ENCODE measurements around the gene CIDEA.
"Not testable (repeated sequence)": the region's sequence is repeated elsewhere in the genome, so short reads cannot be mapped to it uniquely, and the experiment has no call there.

The CIDEA gene, protein sequence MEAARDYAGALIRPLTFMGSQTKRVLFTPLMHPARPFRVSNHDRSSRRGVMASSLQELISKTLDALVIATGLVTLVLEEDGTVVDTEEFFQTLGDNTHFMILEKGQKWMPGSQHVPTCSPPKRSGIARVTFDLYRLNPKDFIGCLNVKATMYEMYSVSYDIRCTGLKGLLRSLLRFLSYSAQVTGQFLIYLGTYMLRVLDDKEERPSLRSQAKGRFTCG

DNA sequence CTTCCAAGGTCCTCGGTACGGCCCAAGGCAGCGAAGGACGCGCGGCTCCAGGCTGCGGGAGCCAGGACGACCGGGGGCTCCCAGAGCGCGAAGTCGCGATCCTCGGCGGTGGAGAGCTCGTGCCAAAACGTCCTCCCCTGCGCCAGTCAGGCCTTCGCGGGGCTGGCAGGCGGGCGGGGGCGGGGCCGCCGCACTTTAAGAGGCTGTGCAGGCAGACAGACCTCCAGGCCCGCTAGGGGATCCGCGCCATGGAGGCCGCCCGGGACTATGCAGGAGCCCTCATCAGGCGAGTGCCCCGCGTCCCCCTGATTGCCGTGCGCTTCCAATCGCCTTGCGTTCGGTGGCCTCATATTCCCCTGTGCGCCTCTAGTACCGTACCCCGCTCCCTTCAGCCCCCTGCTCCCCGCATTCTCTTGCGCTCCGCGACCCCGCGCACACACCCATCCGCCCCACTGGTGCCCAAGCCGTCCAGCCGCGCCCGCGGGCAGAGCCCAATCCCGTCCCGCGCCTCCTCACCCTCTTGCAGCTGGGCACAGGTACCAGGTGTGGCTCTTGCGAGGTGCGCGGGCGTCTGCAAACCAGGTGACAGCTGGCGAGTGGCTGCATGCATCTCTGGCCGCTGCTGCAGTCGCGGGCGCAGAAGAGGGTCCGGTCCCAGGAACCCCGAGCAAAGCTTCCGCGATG lies at the start of gene CIDEA:
CIDEA (plus strand) TSS at position 226 of the 684 bp plus-strand sequence; CDS start at position 249, 23 bp downstream.
- no peak for FAIRE-seq
- no peak for DNase-seq (ENCODE audit: low spot score)

DNA sequence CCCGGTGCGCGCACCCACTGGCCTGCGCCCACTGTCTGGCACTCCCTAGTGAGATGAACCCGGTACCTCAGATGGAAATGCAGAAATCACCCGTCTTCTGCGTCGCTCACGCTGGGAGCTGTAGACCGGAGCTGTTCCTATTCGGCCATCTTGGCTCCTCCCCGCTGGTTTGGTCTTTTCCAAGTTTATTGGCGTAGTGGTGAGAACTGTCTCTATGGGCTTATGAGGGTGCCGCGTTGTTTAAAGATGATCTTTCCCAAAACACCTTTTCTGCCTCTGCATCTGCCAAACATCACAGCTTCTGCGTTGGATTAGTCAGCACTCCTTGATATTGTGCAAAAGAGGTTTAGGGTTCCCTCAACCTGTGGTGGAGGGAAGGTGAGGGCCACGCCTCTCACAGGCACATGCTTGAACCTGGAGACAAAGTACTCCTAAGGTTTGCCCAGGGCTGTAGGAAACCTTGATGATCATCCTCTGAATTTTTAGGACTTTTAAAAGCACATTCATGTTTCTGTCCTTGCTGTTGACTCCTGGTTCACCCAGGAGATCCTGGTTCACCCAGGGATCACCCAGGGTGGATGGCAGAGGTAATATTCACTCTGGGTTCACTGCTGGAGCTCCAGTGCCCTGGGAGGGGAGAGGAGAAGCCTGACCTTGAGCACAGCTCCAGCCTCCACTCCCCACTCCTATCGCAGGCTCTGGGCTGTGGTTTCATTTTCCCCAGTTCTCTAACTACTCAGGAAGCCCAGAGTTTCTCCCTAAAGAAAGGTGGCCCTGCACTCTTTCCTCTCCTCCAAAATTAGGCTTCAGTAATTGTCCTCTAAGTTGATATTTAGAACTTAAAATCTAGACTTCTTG lies 45.6 kb upstream of the CIDEA start:
- not testable (repeated sequence) for FAIRE-seq; DNase-seq (ENCODE audit: low spot score)

DNA sequence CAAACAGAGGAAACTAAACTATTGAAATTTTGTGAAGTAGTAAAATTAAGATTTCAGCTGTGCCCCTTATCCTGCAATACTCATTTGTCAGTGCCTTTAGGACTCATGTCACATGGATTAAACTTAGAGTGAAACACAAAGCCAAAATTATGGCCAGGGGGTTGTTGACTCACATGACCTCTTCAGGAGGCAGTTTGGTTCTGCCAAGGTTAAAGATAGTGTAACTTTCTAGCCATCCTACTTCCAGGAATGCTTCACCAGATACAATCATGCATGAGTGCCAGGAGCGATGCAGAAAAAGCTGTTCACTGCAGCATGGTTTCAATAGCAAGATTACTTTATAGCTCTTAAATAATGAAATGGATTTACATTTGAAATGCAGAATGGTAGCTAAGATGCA lies 41.9 kb upstream of the CIDEA start:
- FAIRE-seq; DNase-seq (ENCODE audit: low spot score): not testable (repeated sequence)

DNA sequence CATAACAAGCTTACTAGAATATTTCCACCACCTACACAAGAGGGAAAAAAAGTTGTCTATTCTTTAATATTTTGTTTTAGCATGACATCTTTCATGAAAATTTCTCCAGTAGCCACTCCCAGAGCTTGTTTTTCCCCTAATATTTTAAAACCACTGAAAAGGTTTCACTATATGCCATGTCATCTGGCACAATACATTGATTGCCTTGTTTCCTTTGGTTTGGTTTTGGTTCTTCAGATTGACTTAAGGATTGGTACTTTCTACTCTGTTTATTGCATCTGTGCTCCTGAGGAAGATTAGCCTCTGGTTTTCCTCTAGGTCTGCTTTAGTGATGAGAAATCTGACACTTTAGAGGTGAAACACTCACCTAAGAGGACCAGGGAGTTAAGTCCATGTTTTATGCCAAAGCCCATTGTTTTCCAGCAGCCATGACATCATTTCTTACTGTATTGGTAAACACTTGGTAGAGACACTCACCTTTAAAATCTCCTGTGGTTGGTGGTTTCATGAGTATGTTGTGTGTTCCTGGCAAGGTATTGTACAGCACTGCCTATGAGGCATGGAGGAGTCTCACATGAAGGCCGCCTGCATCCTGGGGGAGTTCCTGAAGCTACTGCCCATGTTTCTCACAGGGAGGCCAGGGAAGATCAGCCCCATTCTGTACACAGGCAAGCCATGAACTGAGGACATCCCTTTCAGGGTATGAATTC lies 39.7 kb upstream of the CIDEA start:
- not testable (repeated sequence) for FAIRE-seq
- peak; percentile 16 for DNase-seq (ENCODE audit: low spot score)

DNA sequence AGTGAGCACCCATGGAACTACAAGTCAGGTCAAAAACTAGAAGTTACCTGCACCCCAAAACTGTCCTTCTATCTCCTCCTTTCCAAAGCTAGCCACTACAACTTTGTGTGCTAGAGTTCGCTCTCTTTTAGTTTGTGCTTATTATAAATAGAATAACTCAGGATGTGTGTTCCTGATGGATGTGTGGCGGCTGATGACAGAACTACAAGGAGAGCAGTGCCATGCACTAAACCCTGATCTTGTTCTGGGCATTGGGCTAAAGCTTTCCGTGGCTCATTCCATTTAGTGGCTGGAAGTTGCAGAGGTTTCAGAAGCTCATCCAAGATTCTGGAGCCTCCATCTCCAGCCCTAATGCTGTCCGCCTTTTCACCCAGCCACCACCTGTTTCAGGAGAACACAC lies 37.7 kb upstream of the CIDEA start:
- FAIRE-seq; DNase-seq (ENCODE audit: low spot score): not testable (repeated sequence)

DNA sequence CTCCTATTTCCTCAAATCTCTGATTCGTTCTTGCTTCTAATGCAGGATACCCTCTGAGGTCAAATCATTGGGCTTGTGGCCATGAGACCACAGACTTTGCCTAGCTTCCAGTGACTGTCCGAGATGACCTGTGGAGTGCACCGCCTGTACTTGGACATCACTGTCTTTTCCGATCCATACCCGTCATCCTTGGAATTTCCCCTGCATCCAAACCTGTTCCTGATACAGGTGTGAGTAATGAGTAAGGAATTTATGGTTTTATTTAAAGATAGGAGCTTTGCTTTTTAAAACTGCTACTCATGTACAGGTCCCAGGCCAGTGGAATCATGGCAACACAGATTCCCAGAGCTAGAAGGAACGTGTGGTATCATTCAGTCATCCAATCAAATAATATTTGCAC lies 35.6 kb upstream of the CIDEA start:
- peak; percentile 78 for FAIRE-seq
- DNase-seq (ENCODE audit: low spot score): peak; percentile 65

DNA sequence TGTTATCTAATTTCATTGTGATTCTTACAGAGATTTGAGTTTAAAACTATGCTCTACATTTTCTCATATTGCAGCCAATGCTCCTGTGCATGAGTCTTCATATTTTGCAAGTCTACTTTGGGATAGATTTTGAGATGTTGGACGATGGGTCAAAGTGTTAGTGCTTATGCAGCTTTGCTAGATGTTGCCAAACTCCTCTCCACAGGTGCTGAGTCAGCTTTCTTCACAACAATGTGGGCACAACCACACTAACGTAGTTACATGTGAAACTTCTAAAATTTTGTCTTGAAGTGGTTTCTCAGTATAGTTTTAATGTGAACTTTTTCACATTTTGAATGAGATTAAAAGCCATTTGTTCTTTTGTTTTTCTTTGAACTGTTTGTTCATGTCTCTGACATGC lies 32.1 kb upstream of the CIDEA start:
- FAIRE-seq; DNase-seq (ENCODE audit: low spot score): not testable (repeated sequence)

DNA sequence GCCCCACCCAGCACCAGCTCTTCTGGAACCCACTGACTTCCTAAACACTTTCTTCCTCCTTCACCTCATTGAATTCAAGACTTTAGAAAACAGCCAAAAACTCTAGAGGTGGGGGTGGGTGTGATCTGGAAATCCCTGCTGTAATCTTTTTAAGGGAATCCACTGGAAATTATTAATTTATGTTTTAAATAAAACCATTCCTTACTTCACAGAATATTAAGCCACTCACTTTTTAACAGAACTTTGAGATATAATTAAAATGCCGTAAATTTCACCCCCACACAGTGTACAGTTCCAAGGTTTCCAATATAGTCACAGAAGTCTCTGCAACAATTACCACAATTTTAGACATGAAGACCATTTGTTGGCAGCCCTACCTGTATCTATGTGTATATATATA lies 30.8 kb upstream of the CIDEA start:
- DNase-seq (ENCODE audit: low spot score); FAIRE-seq: not testable (repeated sequence)

DNA sequence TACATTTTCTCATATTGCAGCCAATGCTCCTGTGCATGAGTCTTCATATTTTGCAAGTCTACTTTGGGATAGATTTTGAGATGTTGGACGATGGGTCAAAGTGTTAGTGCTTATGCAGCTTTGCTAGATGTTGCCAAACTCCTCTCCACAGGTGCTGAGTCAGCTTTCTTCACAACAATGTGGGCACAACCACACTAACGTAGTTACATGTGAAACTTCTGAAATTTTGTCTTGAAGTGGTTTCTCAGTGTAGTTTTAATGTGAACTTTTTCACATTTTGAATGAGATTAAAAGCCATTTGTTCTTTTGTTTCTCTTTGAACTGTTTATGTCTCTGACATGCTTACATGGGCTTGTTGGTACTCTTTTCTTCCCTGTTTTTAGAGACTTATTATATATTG lies 27.4 kb upstream of the CIDEA start:
- FAIRE-seq; DNase-seq (ENCODE audit: low spot score): not testable (repeated sequence)

DNA sequence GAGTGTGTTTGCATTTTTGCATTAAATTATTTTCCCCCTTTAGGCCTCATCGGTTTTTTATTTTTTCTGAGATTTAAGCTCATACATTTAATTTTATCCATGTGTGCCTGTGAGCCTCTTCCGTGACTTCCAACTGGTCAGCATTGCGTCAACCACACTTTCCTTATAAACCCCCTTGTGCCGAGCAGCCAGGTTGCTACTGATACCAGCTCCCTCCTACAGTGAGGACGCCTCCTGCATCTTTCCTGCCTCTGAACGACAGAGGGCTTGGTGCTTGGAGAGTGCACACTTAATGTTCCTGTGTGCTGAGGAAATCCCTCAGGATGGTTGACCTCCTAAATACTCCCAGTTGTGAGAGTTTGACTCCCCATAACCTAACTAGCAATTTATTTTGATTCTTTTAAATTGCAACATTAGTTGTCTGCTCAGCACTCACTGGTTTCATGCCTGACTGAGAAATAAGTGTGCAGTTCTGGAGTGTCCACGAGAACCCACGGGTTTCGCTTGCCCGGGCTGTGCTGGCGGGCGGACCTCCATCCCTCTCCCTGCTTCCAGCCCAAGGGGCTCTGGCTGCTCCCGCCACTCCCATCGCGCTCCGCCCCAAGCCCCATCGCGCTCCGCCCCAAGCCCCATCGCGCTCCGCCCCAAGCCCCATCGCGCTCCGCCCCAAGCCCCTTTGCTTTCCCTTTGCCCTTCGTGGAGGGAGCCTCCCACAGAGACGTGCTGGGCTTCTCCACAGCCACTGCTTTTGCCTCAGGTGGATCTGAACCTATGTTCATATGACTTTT lies 26.6 kb upstream of the CIDEA start:
- not testable (repeated sequence) for DNase-seq (ENCODE audit: low spot score); FAIRE-seq

DNA sequence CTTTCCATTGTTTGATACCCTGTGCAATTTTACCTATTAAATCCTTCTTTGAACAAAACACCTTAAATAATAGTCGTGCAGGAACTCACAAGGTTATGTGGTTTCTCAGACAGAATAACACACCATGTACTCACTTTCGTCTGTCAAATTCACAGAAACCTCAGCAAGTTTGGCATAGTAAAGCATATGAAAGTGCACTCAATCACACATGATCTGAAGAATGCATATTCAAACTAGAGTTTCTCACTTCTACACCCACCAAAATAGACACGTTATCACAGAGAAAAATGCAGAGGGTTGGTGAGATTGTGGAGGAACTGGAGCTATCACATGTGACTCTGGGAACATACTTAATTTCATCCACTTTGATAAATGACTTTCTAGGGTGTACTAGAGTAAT lies 25.9 kb upstream of the CIDEA start:
- FAIRE-seq; DNase-seq (ENCODE audit: low spot score): not testable (repeated sequence)

DNA sequence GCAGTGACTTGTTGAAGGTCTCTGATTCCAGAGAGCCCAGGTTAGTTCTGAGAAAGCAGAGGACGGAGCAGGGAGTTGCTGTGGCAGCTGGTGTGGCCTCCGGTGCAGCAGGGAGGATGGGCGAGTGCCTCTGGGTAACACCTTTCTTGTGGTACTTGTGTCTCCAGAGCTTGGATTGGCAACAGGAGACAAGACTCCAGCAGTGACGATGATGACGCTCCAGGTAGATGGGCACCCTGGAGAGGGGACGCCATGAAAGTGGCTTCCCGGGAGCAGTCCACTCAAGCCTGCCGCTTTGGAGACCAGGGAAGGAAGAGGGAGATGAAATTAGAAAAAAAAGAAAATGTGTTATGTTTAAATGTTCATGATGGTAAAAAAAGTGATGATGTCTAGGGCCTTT lies 23.6 kb upstream of the CIDEA start:
- DNase-seq (ENCODE audit: low spot score); FAIRE-seq: not testable (repeated sequence)

DNA sequence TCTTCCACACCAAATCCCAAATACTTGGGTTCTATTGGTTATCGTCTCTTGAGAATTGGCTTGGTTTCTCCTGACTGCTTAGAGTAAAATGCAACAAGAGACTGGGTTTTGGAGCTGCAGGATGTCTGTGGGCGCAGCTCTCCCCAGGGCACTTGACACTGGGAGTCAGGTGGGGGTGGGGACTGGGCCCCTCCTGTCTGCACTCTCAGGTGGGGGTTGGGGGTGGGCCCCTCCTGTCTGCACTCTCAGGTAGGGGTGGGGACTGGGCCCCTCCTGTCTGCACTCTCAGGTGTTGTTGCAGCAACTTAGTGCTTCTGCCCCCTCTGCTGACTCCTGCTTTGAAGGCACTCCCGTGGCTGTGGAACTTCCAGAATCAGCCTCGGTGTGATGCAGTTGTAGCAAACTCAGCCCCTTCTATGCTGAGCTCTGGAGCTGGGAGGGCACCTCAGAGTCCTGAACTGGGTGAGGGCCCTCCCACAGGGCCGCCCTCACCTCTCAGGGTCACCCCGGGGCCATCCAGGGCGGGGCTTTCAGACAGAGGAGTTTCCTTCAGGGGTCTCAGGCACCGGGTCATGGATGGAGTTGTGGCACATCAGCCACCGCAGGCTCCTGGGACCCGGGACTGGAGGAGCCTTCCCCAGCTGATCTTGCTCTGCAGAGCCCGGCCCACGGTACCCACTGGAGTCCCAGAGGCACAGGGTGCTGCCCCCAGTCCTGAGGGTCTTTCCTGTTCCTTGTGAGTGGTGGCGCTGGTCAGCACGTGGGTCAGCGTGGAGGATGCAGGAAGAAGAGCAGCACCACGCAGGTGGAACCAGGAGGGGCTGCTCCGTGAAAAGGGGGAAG lies 22.9 kb upstream of the CIDEA start:
- DNase-seq (ENCODE audit: low spot score): no peak
- FAIRE-seq: no peak

DNA sequence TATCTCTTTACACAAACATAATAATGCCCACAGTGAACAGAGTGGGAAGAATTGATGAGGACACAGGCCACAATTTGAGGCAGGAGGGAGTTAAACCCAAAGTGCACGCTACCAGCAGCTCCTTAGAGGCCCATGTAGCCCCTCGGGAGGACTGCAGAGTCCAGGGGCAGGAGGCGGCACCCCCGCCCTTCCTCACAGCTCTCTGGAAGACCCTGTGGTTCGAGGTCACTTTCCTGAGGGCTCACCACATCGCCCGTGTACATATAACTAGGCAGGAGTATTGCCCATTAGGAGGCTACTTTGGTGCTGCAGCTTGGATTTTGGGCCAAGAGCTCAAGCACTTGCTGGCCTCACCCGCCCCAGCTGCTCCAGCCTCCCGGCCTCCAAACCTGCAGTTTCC lies 22.2 kb upstream of the CIDEA start:
- FAIRE-seq (no peak), DNase-seq (ENCODE audit: low spot score) (no peak)

DNA sequence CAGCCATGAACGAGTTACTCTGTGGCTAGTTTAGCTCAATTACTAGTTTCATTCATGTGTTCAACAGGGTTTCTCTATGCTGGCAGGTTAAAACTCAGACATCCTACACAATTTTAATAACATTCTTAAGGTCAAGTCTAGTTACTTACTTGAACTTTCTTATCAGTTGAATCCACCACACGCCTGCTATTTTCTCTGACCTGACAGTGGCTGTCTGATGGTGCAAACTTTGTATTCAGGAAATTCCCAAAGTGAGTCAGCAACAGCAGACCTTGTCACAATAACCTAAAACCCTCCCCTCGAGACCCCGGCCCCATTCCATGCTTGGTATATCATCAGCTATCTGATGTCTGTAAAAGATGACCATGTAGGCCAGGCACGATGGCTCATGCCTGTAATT lies 20.8 kb upstream of the CIDEA start:
- DNase-seq (ENCODE audit: low spot score) (peak; percentile 71), FAIRE-seq (no peak)

DNA sequence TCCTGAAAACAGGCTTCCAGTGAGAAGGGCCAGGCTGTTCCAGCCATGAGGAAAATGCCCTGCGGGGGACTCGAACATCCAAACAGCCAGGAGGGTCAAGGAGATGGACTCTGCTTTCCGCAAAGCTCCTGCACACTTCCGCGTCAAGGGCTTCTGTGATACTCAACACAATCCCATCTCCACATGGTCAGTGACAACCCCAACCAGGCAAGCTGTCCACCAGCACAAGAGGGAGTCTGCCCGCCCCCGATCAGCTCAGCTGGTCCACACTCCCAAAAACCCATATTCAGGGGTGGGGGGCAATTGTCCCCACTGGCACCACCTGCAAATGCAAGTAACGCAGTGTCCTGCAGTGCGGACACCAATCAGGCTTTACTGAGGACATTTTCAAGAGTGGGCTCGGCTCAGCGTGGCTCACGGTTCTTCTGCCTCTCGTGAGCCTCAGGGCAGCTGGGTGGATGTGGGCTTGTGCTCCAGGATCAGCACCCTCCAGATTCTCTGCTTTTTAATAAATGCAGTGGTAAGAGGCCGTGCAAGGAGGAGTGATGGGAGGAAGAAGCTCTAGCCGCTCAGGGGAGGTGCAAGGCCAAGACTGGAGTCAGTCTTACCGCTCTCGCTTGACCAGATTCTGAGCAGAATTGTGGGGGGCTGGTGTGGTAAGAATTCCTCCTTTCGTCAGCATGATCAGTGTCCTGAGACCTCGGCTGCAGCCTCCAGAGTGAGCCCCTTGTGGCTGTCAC lies 19.5 kb upstream of the CIDEA start:
- DNase-seq (ENCODE audit: low spot score): no peak
- no peak for FAIRE-seq

DNA sequence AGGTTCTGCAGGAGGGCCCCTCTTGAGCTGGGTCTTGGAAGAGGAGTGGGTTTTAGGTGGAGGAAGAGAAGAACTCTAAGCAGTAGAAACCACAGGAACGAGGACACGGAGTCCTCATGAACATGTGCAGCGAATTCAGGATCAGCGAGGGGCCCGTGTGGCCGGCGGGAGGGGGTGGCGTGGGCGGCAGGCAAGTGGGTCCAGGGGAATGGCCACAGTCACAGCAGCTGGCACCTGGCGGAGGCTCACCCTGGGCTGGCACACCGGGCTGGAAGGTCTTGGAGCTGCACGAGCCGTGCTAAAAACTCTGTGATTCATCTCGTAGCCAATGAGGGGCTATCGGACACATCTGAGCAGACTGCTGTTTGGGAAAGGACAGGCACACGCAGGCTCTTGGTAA lies 18.0 kb upstream of the CIDEA start:
- FAIRE-seq (no peak), DNase-seq (ENCODE audit: low spot score) (no peak)

DNA sequence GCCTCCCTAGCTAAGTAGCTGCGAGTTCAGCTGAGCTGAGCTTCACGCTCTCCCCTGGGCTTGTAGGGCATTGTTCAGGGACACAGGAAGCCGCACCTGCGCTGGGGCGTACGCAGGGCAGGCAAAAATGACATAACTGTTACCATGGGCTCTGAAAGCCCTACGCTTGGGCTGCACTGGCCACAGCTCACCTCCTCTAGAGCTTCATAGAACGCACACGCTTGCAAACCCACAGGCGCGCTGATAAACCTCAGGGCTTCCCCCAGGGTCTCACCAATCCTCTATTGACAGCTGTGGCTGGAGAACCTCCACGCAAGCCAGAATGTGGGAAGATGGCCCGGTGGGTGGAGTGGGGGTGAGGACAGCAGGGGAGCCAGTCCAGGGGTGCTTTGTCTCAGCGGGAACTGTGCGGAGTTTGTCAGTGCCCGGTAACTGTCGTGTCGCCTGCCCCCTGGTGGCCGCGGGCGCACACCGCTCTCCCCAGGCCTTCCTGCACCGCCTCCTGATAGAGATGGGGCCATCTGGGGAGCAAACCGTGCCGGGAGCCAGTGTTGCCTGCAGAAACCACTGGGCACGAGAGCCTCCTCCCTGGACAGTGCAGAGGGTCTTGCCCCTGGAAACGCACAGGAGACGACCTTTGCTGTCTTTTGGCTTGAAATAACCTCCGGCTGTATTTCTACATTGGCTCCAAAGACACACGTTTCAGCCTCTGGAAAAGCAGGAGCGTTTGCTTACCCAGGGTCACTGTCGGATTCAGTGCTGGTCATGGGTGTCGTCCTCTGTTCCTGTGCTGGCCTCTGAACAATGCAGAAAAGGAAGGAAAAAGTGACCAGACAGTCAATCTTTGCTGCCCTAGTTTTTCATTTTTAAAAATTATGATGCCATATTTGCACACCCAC lies 17.0 kb upstream of the CIDEA start:
- DNase-seq (ENCODE audit: low spot score) (no peak), FAIRE-seq (no peak)
